K562 (cell line): ENCODE results near the gene FAAP100. TPM values are rescaled to one million over a fixed set of nuclear protein-coding genes. Genes with fewer than 3 reads are reported as not detected.

Experiments
- BRF2 ChIP-seq: IDR thresholded peaks from 3 replicates; pipeline ENCODE4 v1.6.1; 2011; ENCODE audit warnings: borderline replicate concordance, mild to moderate bottlenecking; ENCODE audit not compliant: insufficient read length, insufficient read depth
- GATA2 ChIP-seq: sonication (generic); formaldehyde crosslinking; IDR thresholded peaks from 2 replicates; pipeline ENCODE4 v1.4.0; 2020; ENCODE audit warnings: mild to moderate bottlenecking, missing genetic modification reagents
- KDM5B ChIP-seq: fragments of 200-600 bp; sonication (generic); IDR thresholded peaks from 2 replicates; pipeline ENCODE4 v1.6.1; 2012; ENCODE audit warnings: low read depth, mild to moderate bottlenecking, moderate library complexity, low read length, control low read depth, inconsistent platforms; ENCODE audit not compliant: insufficient replicate concordance
- RBM14 ChIP-seq: fragments of 200-400 bp; formaldehyde crosslinking; IDR thresholded peaks from 2 replicates; pipeline ENCODE4 v1.6.1; 2018; ENCODE audit warnings: low read depth, mild to moderate bottlenecking, low read length, moderate library complexity, borderline replicate concordance; ENCODE audit not compliant: insufficient read depth
- RBM15 ChIP-seq: fragments of 200-400 bp; formaldehyde crosslinking; IDR thresholded peaks from 2 replicates; pipeline ENCODE4 v1.6.1; 2018; ENCODE audit warnings: mild to moderate bottlenecking, low read length, moderate library complexity; ENCODE audit not compliant: insufficient read depth
- SIN3A ChIP-seq, 2 experiments: fragments of 150-350 bp in 1 of 2; IDR thresholded peaks; 2 replicates each; pipeline ENCODE4 v1.6.1; 2011 to 2016; ENCODE audit warnings: borderline replicate concordance in 2 of 2, low read depth in 2 of 2, low read length in 2 of 2, mild to moderate bottlenecking in 2 of 2, moderate library complexity in 2 of 2; ENCODE audit not compliant: control insufficient read depth in 1 of 2
- TOE1 ChIP-seq, 2 experiments: fragments of 450-650 bp in 1 of 2; sonication (generic) in 1 of 2; formaldehyde crosslinking in 1 of 2; IDR thresholded peaks; 2 replicates each; pipeline versions ENCODE4 v1.7.1 to v1.8.0; 2016 to 2022; ENCODE audit warnings: borderline replicate concordance in 2 of 2, mild to moderate bottlenecking in 2 of 2, antibody characterized with exemption in 1 of 2, inconsistent platforms in 1 of 2, low read depth in 1 of 2, missing genetic modification reagents in 1 of 2, moderate library complexity in 1 of 2
- ZC3H4 ChIP-seq: sonication (generic); formaldehyde crosslinking; IDR thresholded peaks from 2 replicates; pipeline ENCODE4 v1.9.0; 2021; ENCODE audit warnings: missing genetic modification reagents, borderline replicate concordance
- ZNF395 ChIP-seq: fragments of 200-800 bp; sonication (Bioruptor generic); IDR thresholded peaks from 2 replicates; pipeline ENCODE4 v1.6.1; 2017; ENCODE audit warnings: missing genetic modification characterization, missing compliant biosample characterization
- ZNF41 ChIP-seq: fragments of 250-450 bp; sonication (Bioruptor Pico); conservative IDR thresholded peaks from 2 replicates; pipeline ENCODE4 v1.4.0; 2020; ENCODE audit warnings: mild to moderate bottlenecking
- polyA plus RNA-seq, 8 experiments: library from polyadenylated mRNA; depleted of rRNA in 4 of 8; stranded (reverse) in 5 of 8; unstranded in 3 of 8; fragments of >200 nt; fragmentation: Nextera tagmentation in 2 of 8; fragmentation: Illumina TruSeq in 1 of 8; extraction: Ambion mirVana in 2 of 8; extraction: Trizol in 1 of 8; gene quantifications; 2 replicates each; pipeline versions ENCODE4 v1.2.1 to v1.2.3, GENCODE V29; 2011 to 2014; ENCODE audit warnings: inconsistent platforms in 1 of 8, missing spikeins in 1 of 8
- total RNA-seq, 7 experiments: library from RNA; depleted of rRNA in 6 of 7; stranded (reverse); fragments of >200 nt in 6 of 7; fragmentation: Illumina TruSeq in 2 of 7; extraction: Trizol in 2 of 7; gene quantifications; 2 replicates each; pipeline versions ENCODE4 v1.2.1 to v1.2.3, GENCODE V29; 2011 to 2021; ENCODE audit warnings: low replicate concordance in 1 of 7
- TF ChIP-seq, protein P1 (sequence below), 3 experiments: fragments of 200-800 bp in 1 of 3; fragments of 250-450 bp in 1 of 3; fragments of 450-650 bp in 1 of 3; sonication (Bioruptor Pico) in 1 of 3; sonication (Bioruptor generic) in 1 of 3; formaldehyde crosslinking in 1 of 3; IDR thresholded peaks; 2 replicates each; pipeline versions ENCODE4 v1.6.1 to v1.8.0; 2016 to 2022; ENCODE audit warnings: mild to moderate bottlenecking in 2 of 3, missing genetic modification characterization in 2 of 3, missing compliant biosample characterization in 1 of 3, moderate library complexity in 1 of 3

Gene FAAP100
- total and polyA plus RNA-seq, 9 of the 15 experiments (the other 6 are each of a cell fraction or from before 2014, with no cell fraction given): 0.31 to 51.2 (median 12.6) TPM

GRCh38 chr17:81511804-81512561 lies 40.2 kb downstream of the FAAP100 start (continued):
- TF ChIP-seq ZNF395 (no peak), KDM5B (peak; percentile 87), TOE1 (IDR thresholded peaks at IDR 0.05; ENCODE audit: borderline replicate concordance) (peak; percentile 50; the same call in 1 of the 2 replicates), TOE1 (CRISPR knock-in tag; IDR thresholded peaks at IDR 0.05; ENCODE audit: borderline replicate concordance, low read depth) (0 out of 2 replicates have a peak, but pooled peaks have one; percentile 4), ZNF41 (0 out of 2 replicates have a peak, but pooled peaks have one; percentile 22), BRF2 (no peak), GATA2 (no peak), SIN3A (IDR thresholded peaks at IDR 0.05; ENCODE audit: borderline replicate concordance in 2 of 2, control insufficient read depth in 1 of 2, low read depth in 2 of 2, low read length in 2 of 2) (peak; percentile 11 to 61; a peak in 1 of 4 replicates), RBM14 (peak; percentile 97), ZC3H4 (peak; percentile 95), RBM15 (peak; percentile 84; the same call in 1 of the 2 replicates)
- TF ChIP-seq, protein P1, sequence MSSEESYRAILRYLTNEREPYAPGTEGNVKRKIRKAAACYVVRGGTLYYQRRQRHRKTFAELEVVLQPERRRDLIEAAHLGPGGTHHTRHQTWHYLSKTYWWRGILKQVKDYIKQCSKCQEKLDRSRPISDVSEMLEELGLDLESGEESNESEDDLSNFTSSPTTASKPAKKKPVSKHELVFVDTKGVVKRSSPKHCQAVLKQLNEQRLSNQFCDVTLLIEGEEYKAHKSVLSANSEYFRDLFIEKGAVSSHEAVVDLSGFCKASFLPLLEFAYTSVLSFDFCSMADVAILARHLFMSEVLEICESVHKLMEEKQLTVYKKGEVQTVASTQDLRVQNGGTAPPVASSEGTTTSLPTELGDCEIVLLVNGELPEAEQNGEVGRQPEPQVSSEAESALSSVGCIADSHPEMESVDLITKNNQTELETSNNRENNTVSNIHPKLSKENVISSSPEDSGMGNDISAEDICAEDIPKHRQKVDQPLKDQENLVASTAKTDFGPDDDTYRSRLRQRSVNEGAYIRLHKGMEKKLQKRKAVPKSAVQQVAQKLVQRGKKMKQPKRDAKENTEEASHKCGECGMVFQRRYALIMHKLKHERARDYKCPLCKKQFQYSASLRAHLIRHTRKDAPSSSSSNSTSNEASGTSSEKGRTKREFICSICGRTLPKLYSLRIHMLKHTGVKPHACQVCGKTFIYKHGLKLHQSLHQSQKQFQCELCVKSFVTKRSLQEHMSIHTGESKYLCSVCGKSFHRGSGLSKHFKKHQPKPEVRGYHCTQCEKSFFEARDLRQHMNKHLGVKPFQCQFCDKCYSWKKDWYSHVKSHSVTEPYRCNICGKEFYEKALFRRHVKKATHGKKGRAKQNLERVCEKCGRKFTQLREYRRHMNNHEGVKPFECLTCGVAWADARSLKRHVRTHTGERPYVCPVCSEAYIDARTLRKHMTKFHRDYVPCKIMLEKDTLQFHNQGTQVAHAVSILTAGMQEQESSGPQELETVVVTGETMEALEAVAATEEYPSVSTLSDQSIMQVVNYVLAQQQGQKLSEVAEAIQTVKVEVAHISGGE (CRISPR knock-in tag; IDR thresholded peaks at IDR 0.05): peak in 1 of 3 experiments; percentile 11; a peak in 1 of 6 replicates
